ENCODE data around the gene XPNPEP3.

DNA sequence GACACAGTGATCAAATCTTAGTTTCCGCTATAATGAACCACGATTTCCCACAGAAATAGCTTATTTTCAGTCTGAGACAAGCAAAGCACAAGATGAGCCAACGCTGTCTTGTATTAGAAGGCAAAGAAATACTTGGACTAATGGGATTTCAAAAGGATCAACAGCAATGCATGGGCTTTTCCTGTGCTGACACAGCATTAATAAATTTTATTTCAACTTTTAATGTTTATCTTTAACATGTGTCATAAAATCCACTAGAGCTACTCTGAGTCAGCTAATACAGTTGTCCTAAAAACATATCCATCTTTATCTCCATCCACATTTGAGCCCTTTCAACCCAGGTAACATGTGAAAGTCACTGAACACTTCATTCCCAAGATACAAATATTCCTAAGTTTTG, 22.3 kb upstream of the XPNPEP3 start:
- TF ChIP-seq POLR2A (IDR thresholded peaks at IDR 0.05; ENCODE audit: low read depth, low read length) (no peak), POLR2AphosphoS5 (IDR thresholded peaks at IDR 0.05; ENCODE audit: low read depth, low read length) (no peak), TAF1 (IDR thresholded peaks at IDR 0.05; ENCODE audit: borderline replicate concordance, low read depth, low read length) (no peak)
